Measurements from ENCODE around the gene MDFIC. TPM values are rescaled to one million over a fixed set of nuclear protein-coding genes. Genes with fewer than 3 reads are reported as not detected.

Gene MDFIC
- total RNA-seq, 1 donor from 2014 or later: 39.0 TPM

DNA sequence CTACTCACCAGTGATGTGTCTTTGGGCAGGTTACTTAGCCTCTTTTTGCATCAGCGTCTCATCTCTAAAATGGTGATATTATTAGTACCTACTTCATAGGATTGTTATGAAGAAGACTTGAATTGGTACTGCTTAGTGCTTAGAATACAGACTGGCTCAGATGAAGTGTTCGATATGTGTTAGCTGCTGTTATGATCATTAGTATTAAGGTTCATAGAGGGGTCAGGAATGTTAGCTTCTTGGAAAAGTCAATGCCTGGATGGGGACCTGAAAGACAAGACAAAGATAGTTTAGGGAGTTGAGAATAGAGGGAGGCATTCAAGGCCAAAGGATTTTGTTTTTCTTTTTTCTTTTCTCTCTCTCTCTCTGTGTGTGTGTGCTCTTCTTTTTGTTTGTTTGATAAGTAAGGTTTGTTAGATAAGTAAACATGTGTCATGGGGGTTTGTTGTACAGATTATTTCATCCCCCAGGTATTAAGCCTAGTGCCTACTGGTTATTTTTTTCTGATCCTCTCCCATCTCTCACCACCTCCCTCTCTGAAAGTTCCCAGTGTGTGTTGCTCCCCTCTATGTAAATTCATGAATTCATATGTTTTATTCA lies 63.3 kb downstream of the MDFIC start:
- H3K4me1 ChIP-seq: peaks cover 26% of the 10 kb centered on the region
- H3K4me3 ChIP-seq: no peak overlapping the region
- DNase-seq (no peak), ATAC-seq (no peak)
- no peak overlapping the region for H3K27ac ChIP-seq
- intact Hi-C loops (cut with DNase I): no loop called here
- no peaks in the 10 kb centered on the region for H3K27me3 ChIP-seq
- no peaks in the 10 kb centered on the region for H3K9me3 ChIP-seq
- H3K36me3 ChIP-seq: no peaks in the 10 kb centered on the region
- TF ChIP-seq, protein P1, sequence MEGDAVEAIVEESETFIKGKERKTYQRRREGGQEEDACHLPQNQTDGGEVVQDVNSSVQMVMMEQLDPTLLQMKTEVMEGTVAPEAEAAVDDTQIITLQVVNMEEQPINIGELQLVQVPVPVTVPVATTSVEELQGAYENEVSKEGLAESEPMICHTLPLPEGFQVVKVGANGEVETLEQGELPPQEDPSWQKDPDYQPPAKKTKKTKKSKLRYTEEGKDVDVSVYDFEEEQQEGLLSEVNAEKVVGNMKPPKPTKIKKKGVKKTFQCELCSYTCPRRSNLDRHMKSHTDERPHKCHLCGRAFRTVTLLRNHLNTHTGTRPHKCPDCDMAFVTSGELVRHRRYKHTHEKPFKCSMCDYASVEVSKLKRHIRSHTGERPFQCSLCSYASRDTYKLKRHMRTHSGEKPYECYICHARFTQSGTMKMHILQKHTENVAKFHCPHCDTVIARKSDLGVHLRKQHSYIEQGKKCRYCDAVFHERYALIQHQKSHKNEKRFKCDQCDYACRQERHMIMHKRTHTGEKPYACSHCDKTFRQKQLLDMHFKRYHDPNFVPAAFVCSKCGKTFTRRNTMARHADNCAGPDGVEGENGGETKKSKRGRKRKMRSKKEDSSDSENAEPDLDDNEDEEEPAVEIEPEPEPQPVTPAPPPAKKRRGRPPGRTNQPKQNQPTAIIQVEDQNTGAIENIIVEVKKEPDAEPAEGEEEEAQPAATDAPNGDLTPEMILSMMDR (IDR thresholded peaks at IDR 0.05): no peak

DNA sequence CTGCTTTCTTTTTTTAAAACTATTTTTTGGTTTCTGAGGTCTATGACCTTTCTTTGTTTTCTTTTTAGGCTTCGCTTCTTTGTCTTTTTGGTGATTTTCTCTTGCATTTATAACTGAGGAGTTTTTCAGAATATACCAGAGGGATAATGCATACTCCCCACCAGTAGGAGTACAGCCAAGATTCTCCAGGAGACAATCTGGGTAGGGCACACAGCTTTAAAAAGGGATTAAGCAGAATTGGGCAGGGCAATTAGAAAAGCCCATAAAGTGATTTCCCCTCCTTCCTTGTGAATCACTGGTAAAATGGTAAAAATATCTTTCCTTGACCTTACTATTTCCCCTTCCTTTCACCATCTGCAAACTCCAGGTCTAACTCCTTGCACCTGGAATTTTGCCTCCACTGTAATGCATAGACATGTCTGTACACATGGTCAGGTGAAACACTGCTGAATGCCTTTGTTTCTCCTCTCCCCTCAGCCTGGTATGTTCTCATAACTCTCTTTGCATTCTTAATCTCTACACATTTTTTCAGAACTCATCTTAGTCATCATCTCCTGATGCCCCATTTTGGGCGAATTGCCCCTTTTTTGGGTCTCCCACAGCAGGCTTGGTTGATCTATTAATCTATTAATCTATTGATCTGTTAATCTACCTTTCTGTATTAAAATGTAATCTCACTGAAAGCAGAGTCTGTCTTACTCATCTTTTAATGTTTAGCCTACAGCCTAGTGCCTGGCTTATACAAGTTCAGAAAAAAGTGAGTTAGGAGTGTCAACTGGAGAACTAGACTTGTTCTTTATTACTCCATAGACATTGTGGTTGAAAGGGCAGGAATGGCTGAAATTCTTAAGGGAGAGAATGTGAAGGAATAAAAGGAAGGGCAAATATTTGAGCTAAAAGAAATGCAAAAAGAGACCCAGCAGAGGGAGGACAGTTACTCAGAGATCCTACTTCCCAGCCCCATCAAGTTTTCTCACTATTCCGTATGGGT lies 64.6 kb downstream of the MDFIC start:
- DNase-seq: no peak
- no peaks in the 10 kb centered on the region for H3K9me3 ChIP-seq
- peaks cover 24% of the 10 kb centered on the region for H3K4me1 ChIP-seq
- TF ChIP-seq, protein P1 (IDR thresholded peaks at IDR 0.05): no peak
- H3K4me3 ChIP-seq: no peak overlapping the region
- H3K27me3 ChIP-seq: no peaks in the 10 kb centered on the region
- ATAC-seq: no peak
- no peaks in the 10 kb centered on the region for H3K36me3 ChIP-seq
- intact Hi-C loops (cut with DNase I): no loop called here
- H3K27ac ChIP-seq: no peak overlapping the region

DNA sequence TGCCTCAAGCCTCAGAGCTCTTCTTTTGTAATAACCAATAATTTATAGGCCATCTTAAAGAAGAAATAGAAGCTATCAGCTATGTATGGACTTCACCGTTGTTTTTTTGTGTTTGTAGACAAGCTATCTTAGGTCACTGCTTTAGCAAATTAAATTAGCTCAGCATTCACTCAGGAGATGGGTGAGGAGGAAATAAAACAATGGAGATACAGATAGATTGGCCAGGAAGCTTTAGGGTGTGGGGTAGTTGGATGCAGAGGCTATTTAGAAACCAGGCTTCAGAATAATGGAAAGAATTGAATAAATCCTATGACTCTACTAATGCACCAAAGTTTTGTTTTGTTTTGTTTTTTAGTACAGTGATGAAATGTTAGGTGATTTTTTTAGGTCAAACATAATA lies 66.1 kb downstream of the MDFIC start:
- H3K36me3 ChIP-seq: no peaks in the 10 kb centered on the region
- TF ChIP-seq, protein P1 (IDR thresholded peaks at IDR 0.05): no peak
- DNase-seq (no peak), ATAC-seq (no peak)
- intact Hi-C loops (cut with DNase I): no loop called here
- H3K4me3 ChIP-seq: no peak overlapping the region
- H3K27me3 ChIP-seq: no peaks in the 10 kb centered on the region
- peaks cover 19% of the 10 kb centered on the region for H3K4me1 ChIP-seq
- no peaks in the 10 kb centered on the region for H3K9me3 ChIP-seq
- no peak overlapping the region for H3K27ac ChIP-seq

DNA sequence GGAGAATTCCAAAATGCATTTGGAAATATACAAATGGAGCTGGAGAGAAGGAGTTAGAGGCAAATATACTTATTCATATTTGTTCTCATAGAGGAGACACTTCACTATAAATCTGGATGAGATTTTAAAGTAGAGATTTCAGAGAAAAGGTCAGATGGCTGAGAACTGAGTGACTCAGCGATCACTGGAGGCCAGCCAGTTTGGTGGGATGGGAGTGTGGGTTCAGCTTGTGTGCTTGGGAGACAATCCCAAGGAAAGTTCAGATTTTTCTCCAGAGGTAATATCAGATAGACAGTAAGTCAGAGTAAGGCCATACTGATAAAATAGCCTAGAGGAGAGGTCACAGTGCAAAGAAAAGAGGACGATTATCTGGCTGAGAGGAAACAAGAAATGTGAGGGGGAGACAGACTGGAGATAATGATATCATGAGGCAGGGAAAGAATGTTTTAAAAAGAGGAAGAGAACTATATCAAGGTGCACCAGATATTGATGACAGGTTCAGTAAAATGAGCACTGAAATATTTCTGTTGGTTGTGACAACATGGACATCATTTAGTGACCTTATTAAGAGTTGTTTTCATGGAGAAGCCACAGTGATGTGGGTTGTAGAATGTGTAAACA lies 67.0 kb downstream of the MDFIC start:
- no peaks in the 10 kb centered on the region for H3K36me3 ChIP-seq
- no peak for ATAC-seq
- H3K9me3 ChIP-seq: no peaks in the 10 kb centered on the region
- H3K27ac ChIP-seq: no peak overlapping the region
- H3K4me1 ChIP-seq: peaks cover 19% of the 10 kb centered on the region
- TF ChIP-seq, protein P1 (IDR thresholded peaks at IDR 0.05): no peak
- DNase-seq: no peak
- no peaks in the 10 kb centered on the region for H3K27me3 ChIP-seq
- H3K4me3 ChIP-seq: no peak overlapping the region
- intact Hi-C loops (cut with DNase I): no loop called here

DNA sequence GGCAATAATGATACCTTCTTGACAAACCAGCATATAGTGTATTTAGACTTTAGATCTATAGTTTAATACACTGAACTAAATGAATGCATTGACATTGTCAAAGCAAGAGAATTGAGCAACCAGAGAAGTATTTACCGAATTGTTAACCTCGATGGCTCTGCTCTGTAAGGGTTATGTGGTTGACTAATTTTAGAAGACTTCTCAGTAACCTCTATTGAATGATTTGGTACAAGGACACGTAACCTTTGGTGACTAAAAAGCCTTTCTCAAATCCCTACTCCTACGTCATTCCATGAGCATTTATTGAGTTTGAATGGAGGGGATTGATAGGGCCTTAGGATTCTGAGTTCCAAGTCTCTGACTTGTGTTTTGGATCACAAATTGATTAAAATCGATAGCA lies 67.6 kb downstream of the MDFIC start:
- Histone ChIP-seq H3K9me3 (no peaks in the 10 kb centered on the region), H3K4me3 (no peak overlapping the region), H3K36me3 (no peaks in the 10 kb centered on the region), H3K4me1 (peaks cover 19% of the 10 kb centered on the region), H3K27ac (no peak overlapping the region), H3K27me3 (no peaks in the 10 kb centered on the region)
- intact Hi-C loops (cut with DNase I): no loop called here
- ATAC-seq: no peak
- no peak for DNase-seq
- TF ChIP-seq, protein P1 (IDR thresholded peaks at IDR 0.05): no peak
